B cell (primary cell): Measurements from ENCODE around the gene LUC7L.

Experiments
- EZH2 ChIP-seq: IDR thresholded peaks from 2 replicates; pipeline ENCODE4 v1.6.1; 2012; ENCODE audit warnings: borderline replicate concordance, low read depth, mild to moderate bottlenecking, moderate library complexity, low read length; ENCODE audit not compliant: insufficient read depth, poor library complexity, severe bottlenecking
- TF ChIP-seq, protein P1 (sequence below): fragments of 200-600 bp; IDR thresholded peaks from one replicate; pipeline ENCODE4 v1.8.0; 2022; ENCODE audit warnings: antibody characterized with exemption, mild to moderate bottlenecking

DNA sequence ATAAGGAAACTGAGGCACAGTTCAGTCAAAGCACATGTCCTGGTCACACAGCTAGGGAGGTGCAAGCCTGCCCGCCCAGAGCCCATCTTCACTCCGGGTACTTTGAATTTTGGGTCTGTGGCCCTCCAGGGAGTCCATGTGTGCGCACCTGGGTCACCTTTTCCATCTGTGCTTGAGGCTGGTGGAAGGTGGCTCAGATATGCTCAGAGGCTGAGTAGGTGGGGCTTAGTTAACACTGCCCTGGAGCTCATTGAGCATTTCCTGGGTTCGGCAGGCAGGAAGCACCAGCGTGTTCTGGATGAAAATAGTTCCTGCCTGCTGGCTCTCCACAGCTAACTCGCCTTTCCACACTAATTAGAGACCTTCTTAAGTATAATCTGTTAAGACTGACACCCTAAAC, 24.6 kb upstream of the LUC7L start:
- TF ChIP-seq, protein P1, sequence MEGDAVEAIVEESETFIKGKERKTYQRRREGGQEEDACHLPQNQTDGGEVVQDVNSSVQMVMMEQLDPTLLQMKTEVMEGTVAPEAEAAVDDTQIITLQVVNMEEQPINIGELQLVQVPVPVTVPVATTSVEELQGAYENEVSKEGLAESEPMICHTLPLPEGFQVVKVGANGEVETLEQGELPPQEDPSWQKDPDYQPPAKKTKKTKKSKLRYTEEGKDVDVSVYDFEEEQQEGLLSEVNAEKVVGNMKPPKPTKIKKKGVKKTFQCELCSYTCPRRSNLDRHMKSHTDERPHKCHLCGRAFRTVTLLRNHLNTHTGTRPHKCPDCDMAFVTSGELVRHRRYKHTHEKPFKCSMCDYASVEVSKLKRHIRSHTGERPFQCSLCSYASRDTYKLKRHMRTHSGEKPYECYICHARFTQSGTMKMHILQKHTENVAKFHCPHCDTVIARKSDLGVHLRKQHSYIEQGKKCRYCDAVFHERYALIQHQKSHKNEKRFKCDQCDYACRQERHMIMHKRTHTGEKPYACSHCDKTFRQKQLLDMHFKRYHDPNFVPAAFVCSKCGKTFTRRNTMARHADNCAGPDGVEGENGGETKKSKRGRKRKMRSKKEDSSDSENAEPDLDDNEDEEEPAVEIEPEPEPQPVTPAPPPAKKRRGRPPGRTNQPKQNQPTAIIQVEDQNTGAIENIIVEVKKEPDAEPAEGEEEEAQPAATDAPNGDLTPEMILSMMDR: no peak
- no peak for TF ChIP-seq EZH2
